Tibial artery (tissue), 4 donors: ENCODE results near the gene SPATA31E1.
"Not testable (repeated sequence)": the region's sequence is repeated elsewhere in the genome, so short reads cannot be mapped to it uniquely, and the experiment has no call there.

Experiments used
- DNase-seq, 2 donors: peaks; one replicate each; pipeline ENCODE4 v3.0.0-alpha.2; 2019
- H3K27ac ChIP-seq, 2 donors: fragments of 200-600 bp; sonication (generic) in 1 of 2; 1 replicate in 1 of 2; 2 replicates in 1 of 2; pipeline ENCODE4 v1.5.1; 2018 to 2019; ENCODE audit warnings: mild to moderate bottlenecking in 1 of 2
- H3K27me3 ChIP-seq, 2 donors: fragments of 200-600 bp; sonication (generic) in 1 of 2; one replicate each; pipeline versions ENCODE4 v1.5.1 to v1.6.0; 2016 to 2019
- H3K36me3 ChIP-seq, 3 donors: fragments of 200-600 bp; sonication (generic) in 2 of 3; one replicate each; pipeline ENCODE4 v1.5.1; 2016 to 2019; ENCODE audit warnings: mild to moderate bottlenecking in 2 of 3
- H3K4me1 ChIP-seq, 4 donors: fragments of 200-600 bp; sonication (generic) in 2 of 4; 1 replicate in 3 of 4; 2 replicates in 1 of 4; pipeline ENCODE4 v1.5.1; 2016 to 2019
- H3K4me3 ChIP-seq, 2 donors: fragments of 200-600 bp; sonication (generic) in 1 of 2; 1 replicate in 1 of 2; 2 replicates in 1 of 2; pipeline ENCODE4 v1.5.1; 2018 to 2019; ENCODE audit warnings: mild to moderate bottlenecking in 2 of 2
- H3K9me3 ChIP-seq, 3 donors: fragments of 200-600 bp; sonication (generic) in 1 of 3; one replicate each; pipeline ENCODE4 v1.5.1; 2016 to 2019
- CTCF ChIP-seq, 2 experiments: fragments of 200-600 bp in 1 of 2; fragments of 450-650 bp in 1 of 2; IDR thresholded peaks; one replicate each; pipeline ENCODE4 v1.5.1; 2017 to 2019; ENCODE audit warnings: antibody characterized with exemption in 2 of 2, mild to moderate bottlenecking in 1 of 2, moderate library complexity in 1 of 2
- intact Hi-C: fragments of 100-400 bp; cut with DNase I; formaldehyde crosslinking; loops from one replicate; pipeline ENCODE4 v1.15.0; 2023; ENCODE audit warnings: low total_unique reads

The SPATA31E1 gene

GRCh38 chr9:87896891-87897290 is 14.2 kb downstream of the SPATA31E1 start:
- no peak for DNase-seq
- intact Hi-C loops, result no loop called here
- H3K36me3 ChIP-seq, result no peaks in the 10 kb centered on the region
- H3K4me1 ChIP-seq, result no peaks in the 10 kb centered on the region
- no peak overlapping the region for H3K4me3 ChIP-seq
- H3K9me3 ChIP-seq, result peaks cover 0 to 8% (median 7%) of the 10 kb centered on the region in 3 donors
- no peak overlapping the region for H3K27ac ChIP-seq
- H3K27me3 ChIP-seq, result no peaks in the 10 kb centered on the region
- no peak for TF ChIP-seq CTCF (IDR thresholded peaks at IDR 0.05)

GRCh38 chr9:87898151-87898550 is 15.5 kb downstream of the SPATA31E1 start:
- intact Hi-C loops, result no loop called here

GRCh38 chr9:87902371-87902770 is 19.7 kb downstream of the SPATA31E1 start:
- intact Hi-C loops, H3K27me3 ChIP-seq, DNase-seq, H3K36me3 ChIP-seq, H3K27ac ChIP-seq, H3K4me1 ChIP-seq, H3K4me3 ChIP-seq: not testable (repeated sequence)
- peaks cover 0 to 11% (median 0%) of the 10 kb centered on the region in 3 donors for H3K9me3 ChIP-seq

More at GRCh38 chr9:87898151-87898550, 15.5 kb downstream of the SPATA31E1 start:
- peaks cover 0 to 17% (median 8%) of the 10 kb centered on the region in 3 donors for H3K9me3 ChIP-seq
- no peaks in the 10 kb centered on the region for H3K4me1 ChIP-seq
- no peak for DNase-seq
- H3K27me3 ChIP-seq, result no peaks in the 10 kb centered on the region
- no peak for TF ChIP-seq CTCF (IDR thresholded peaks at IDR 0.05)
- H3K4me3 ChIP-seq, result no peak overlapping the region
- H3K36me3 ChIP-seq, result no peaks in the 10 kb centered on the region
- no peak overlapping the region for H3K27ac ChIP-seq

- no peak overlapping the region for H3K4me3 ChIP-seq
- DNase-seq, result no peak
- no peak overlapping the region for H3K27ac ChIP-seq
- intact Hi-C loops, result no loop called here
- H3K36me3 ChIP-seq, result no peaks in the 10 kb centered on the region
- H3K9me3 ChIP-seq, result no peaks in the 10 kb centered on the region
- no peak for TF ChIP-seq CTCF (IDR thresholded peaks at IDR 0.05)
- H3K27me3 ChIP-seq, result no peaks in the 10 kb centered on the region
- H3K4me1 ChIP-seq, result no peaks in the 10 kb centered on the region
These were observed 26.8 kb downstream of the SPATA31E1 start for GRCh38 chr9:87909310-87910041.

- no peaks in the 10 kb centered on the region for H3K27me3 ChIP-seq
- intact Hi-C loops, result no loop called here
- TF ChIP-seq CTCF (IDR thresholded peaks at IDR 0.05), result no peak
- no peaks in the 10 kb centered on the region for H3K36me3 ChIP-seq
- no peak for DNase-seq
- no peak overlapping the region for H3K27ac ChIP-seq
- no peak overlapping the region for H3K4me3 ChIP-seq
- H3K4me1 ChIP-seq, result no peaks in the 10 kb centered on the region
- H3K9me3 ChIP-seq, result no peaks in the 10 kb centered on the region
These were observed 28.1 kb downstream of the SPATA31E1 start for GRCh38 chr9:87910821-87911220.

GRCh38 chr9:87917662-87918061 is 35.0 kb downstream of the SPATA31E1 start, which contains the start of gene SPATA31C1:
Gene SPATA31C1, plus strand, starts transcription at chr9:87917962.
- intact Hi-C loops, H3K4me3 ChIP-seq, H3K27ac ChIP-seq, H3K36me3 ChIP-seq, H3K9me3 ChIP-seq, DNase-seq, H3K27me3 ChIP-seq, H3K4me1 ChIP-seq: not testable (repeated sequence)

GRCh38 chr9:87919013-87919412 is 36.3 kb downstream of the SPATA31E1 start:
- H3K4me3 ChIP-seq, H3K36me3 ChIP-seq, H3K27ac ChIP-seq, intact Hi-C loops, DNase-seq, H3K9me3 ChIP-seq, H3K4me1 ChIP-seq, H3K27me3 ChIP-seq: not testable (repeated sequence)

- H3K9me3 ChIP-seq, H3K36me3 ChIP-seq, intact Hi-C loops, H3K4me3 ChIP-seq, DNase-seq, H3K4me1 ChIP-seq, H3K27me3 ChIP-seq, H3K27ac ChIP-seq: not testable (repeated sequence)
These were observed 38.9 kb downstream of the SPATA31E1 start for GRCh38 chr9:87921561-87921960.

- DNase-seq, H3K27me3 ChIP-seq, H3K4me1 ChIP-seq, H3K9me3 ChIP-seq, H3K36me3 ChIP-seq, H3K27ac ChIP-seq, intact Hi-C loops, H3K4me3 ChIP-seq: not testable (repeated sequence)
These were observed 40.3 kb downstream of the SPATA31E1 start for GRCh38 chr9:87923012-87923411.

- DNase-seq, H3K36me3 ChIP-seq, H3K27me3 ChIP-seq, intact Hi-C loops, H3K4me1 ChIP-seq, H3K4me3 ChIP-seq, H3K9me3 ChIP-seq, H3K27ac ChIP-seq: not testable (repeated sequence)
These were observed 42.2 kb downstream of the SPATA31E1 start for GRCh38 chr9:87924851-87925250.
